Neural progenitor cell (in vitro differentiated cells): ENCODE results near the gene BCHE. TPM values are rescaled to one million over a fixed set of nuclear protein-coding genes. Genes with fewer than 3 reads are reported as not detected.

Source experiments
- DNase-seq: peaks from one replicate; pipeline ENCODE4 v3.0.0-alpha.2; 2016; ENCODE audit warnings: low spot score
- H2AFZ ChIP-seq: fragments of 200-600 bp; sonication (generic); replicated peaks from 2 replicates; pipeline ENCODE4 v1.6.1; 2016; ENCODE audit warnings: antibody characterized with exemption
- H3F3A ChIP-seq: fragments of 200-600 bp; sonication (generic); 2 replicates; pipeline ENCODE4 v1.6.1; 2016; ENCODE audit warnings: antibody characterized with exemption, low read depth
- H3K27ac ChIP-seq: fragments of 200-600 bp; sonication (generic); 2 replicates; pipeline ENCODE4 v1.5.1; 2016; ENCODE audit warnings: mild to moderate bottlenecking
- H3K27me3 ChIP-seq: fragments of 200-600 bp; sonication (generic); 2 replicates; pipeline ENCODE4 v1.6.1; 2016; ENCODE audit warnings: mild to moderate bottlenecking, moderate library complexity
- H3K36me3 ChIP-seq: fragments of 200-600 bp; sonication (generic); 2 replicates; pipeline ENCODE4 v1.5.1; 2016
- H3K4me1 ChIP-seq: fragments of 200-600 bp; sonication (generic); 2 replicates; pipeline ENCODE4 v1.6.1; 2016; ENCODE audit warnings: mixed run types
- H3K4me2 ChIP-seq: fragments of 200-600 bp; sonication (generic); 2 replicates; pipeline ENCODE4 v1.6.1; 2016
- H3K4me3 ChIP-seq: fragments of 200-600 bp; sonication (generic); 2 replicates; pipeline ENCODE4 v1.5.1; 2016
- H3K79me2 ChIP-seq: fragments of 200-600 bp; sonication (generic); 2 replicates; pipeline ENCODE4 v1.6.1; 2016; ENCODE audit warnings: low read depth
- H3K9ac ChIP-seq: fragments of 200-600 bp; sonication (generic); 2 replicates; pipeline ENCODE4 v1.6.1; 2016
- H3K9me3 ChIP-seq: fragments of 200-600 bp; sonication (generic); 2 replicates; pipeline ENCODE4 v1.5.1; 2016; ENCODE audit warnings: low read depth
- H4K20me1 ChIP-seq: fragments of 200-600 bp; sonication (generic); 2 replicates; pipeline ENCODE4 v1.6.1; 2016; ENCODE audit warnings: low read depth
- H3K27ac Mint-ChIP-seq: 3 replicates; pipeline ENCODE4 v1.8.0; 2021; ENCODE audit warnings: mixed read lengths
- H3K27me3 Mint-ChIP-seq: 2 replicates; pipeline ENCODE4 v1.8.0; 2022; ENCODE audit warnings: low read depth, mild to moderate bottlenecking, inconsistent platforms, moderate library complexity, mixed read lengths; ENCODE audit not compliant: insufficient read depth
- H3K36me3 Mint-ChIP-seq: 3 replicates; pipeline ENCODE4 v1.8.0; 2021; ENCODE audit warnings: mixed read lengths
- H3K4me1 Mint-ChIP-seq: 3 replicates; pipeline ENCODE4 v1.8.0; 2021; ENCODE audit warnings: mixed read lengths
- H3K4me3 Mint-ChIP-seq: 3 replicates; pipeline ENCODE4 v1.8.0; 2021; ENCODE audit warnings: mild to moderate bottlenecking, moderate library complexity, mixed read lengths
- H3K9me3 Mint-ChIP-seq: 3 replicates; pipeline ENCODE4 v1.8.0; 2020; ENCODE audit warnings: mixed read lengths
- EZH2 ChIP-seq: fragments of 200-600 bp; sonication (generic); IDR thresholded peaks from 2 replicates; pipeline ENCODE4 v1.6.1; 2017; ENCODE audit warnings: antibody characterized with exemption, mild to moderate bottlenecking, moderate library complexity
- EZH2phosphoT487 ChIP-seq: fragments of 200-600 bp; sonication (generic); IDR thresholded peaks from 2 replicates; pipeline ENCODE4 v1.6.1; 2017; ENCODE audit warnings: antibody characterized with exemption
- total RNA-seq: library from RNA; depleted of rRNA; stranded (reverse); fragments of >200 nt; gene quantifications from 2 replicates; pipeline ENCODE4 v1.2.3, GENCODE V29; 2015; ENCODE audit warnings: low replicate concordance
- TF ChIP-seq, protein P1 (sequence below): fragments of 200-600 bp; sonication (generic); IDR thresholded peaks from 2 replicates; pipeline ENCODE4 v1.5.1; 2017; ENCODE audit warnings: antibody characterized with exemption, mild to moderate bottlenecking

The BCHE gene
- total RNA-seq, 1 donor from 2014 or later = 15.2 TPM

DNA sequence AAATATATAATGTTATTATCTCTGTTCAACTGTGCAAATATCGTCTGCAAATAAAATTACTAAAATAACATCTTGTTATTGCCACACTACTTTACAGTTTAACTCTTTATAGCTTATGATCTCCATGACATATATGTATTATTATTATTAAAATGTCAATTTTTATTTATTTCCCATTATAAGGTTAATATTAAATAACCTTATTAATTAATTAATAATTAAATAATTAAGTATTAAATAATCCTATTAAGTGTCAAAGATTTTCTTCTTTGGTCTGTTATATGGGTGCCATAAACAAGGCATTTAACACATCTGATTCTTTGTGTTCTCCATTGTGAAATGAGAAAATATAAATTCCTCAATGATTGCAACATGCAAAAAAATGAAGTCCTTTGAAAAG, 10.0 kb downstream of the BCHE start:
- no peaks in the 10 kb centered on the region for H3K79me2 ChIP-seq
- TF ChIP-seq, protein P1, sequence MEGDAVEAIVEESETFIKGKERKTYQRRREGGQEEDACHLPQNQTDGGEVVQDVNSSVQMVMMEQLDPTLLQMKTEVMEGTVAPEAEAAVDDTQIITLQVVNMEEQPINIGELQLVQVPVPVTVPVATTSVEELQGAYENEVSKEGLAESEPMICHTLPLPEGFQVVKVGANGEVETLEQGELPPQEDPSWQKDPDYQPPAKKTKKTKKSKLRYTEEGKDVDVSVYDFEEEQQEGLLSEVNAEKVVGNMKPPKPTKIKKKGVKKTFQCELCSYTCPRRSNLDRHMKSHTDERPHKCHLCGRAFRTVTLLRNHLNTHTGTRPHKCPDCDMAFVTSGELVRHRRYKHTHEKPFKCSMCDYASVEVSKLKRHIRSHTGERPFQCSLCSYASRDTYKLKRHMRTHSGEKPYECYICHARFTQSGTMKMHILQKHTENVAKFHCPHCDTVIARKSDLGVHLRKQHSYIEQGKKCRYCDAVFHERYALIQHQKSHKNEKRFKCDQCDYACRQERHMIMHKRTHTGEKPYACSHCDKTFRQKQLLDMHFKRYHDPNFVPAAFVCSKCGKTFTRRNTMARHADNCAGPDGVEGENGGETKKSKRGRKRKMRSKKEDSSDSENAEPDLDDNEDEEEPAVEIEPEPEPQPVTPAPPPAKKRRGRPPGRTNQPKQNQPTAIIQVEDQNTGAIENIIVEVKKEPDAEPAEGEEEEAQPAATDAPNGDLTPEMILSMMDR = no peak
- TF ChIP-seq EZH2 (no peak), EZH2phosphoT487 (no peak)
- H3K4me3 Mint-ChIP-seq = no peak overlapping the region
- H3K4me2 ChIP-seq = no peak overlapping the region
- H3K4me1 Mint-ChIP-seq = no peaks in the 10 kb centered on the region
- no peaks in the 10 kb centered on the region for H4K20me1 ChIP-seq
- H3K4me3 ChIP-seq = no peak overlapping the region
- no peaks in the 10 kb centered on the region for H3K36me3 ChIP-seq
- H3K9ac ChIP-seq = no peak overlapping the region
- no peak overlapping the region for H2AFZ ChIP-seq
- no peak overlapping the region for H3K27ac Mint-ChIP-seq
- no peaks in the 10 kb centered on the region for H3K4me1 ChIP-seq
- no peaks in the 10 kb centered on the region for H3K27me3 ChIP-seq
- no peaks in the 10 kb centered on the region for H3K9me3 ChIP-seq
- peaks cover 2% of the 10 kb centered on the region for H3K9me3 Mint-ChIP-seq
- no peaks in the 10 kb centered on the region for H3K36me3 Mint-ChIP-seq
- no peak overlapping the region for H3K27ac ChIP-seq
- no peaks in the 10 kb centered on the region for H3K27me3 Mint-ChIP-seq
- H3F3A ChIP-seq = no peaks in the 10 kb centered on the region
- no peak for DNase-seq

DNA sequence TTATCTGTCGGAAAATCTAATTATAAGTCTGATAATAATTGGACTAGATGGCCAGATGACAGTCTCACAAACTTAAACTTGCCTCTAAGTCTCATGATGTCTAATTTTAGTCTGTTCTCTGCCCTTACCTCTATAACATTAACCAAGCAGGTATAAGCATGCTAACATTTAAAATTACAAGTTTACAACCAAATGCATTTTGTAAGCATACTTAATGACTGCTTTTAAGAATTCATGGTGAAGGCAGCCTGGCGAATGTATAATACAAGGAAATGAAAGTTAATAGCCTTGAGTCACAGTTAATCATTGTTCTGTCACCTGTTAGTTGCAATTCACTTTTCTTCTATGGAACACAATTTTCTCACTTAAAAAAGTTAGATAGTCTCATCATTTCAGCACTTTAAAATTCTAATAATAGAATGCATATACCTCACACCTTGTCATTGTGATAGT, 16.5 kb downstream of the BCHE start:
- Histone ChIP-seq H3K27me3 (no peaks in the 10 kb centered on the region), H3K36me3 (no peaks in the 10 kb centered on the region), H3K27ac (no peak overlapping the region), H3F3A (no peaks in the 10 kb centered on the region), H3K4me2 (no peak overlapping the region), H2AFZ (no peak overlapping the region), H3K9me3 (no peaks in the 10 kb centered on the region), H3K9ac (no peak overlapping the region), H4K20me1 (no peaks in the 10 kb centered on the region), H3K4me1 (no peaks in the 10 kb centered on the region), H3K4me3 (no peak overlapping the region), H3K79me2 (no peaks in the 10 kb centered on the region)
- TF ChIP-seq, protein P1 = no peak
- TF ChIP-seq EZH2phosphoT487 (no peak), EZH2 (no peak)
- Mint-ChIP-seq H3K36me3 (no peaks in the 10 kb centered on the region), H3K4me3 (no peak overlapping the region), H3K4me1 (no peaks in the 10 kb centered on the region), H3K9me3 (peaks cover 2% of the 10 kb centered on the region), H3K27ac (no peak overlapping the region), H3K27me3 (no peaks in the 10 kb centered on the region)
- no peak for DNase-seq

DNA sequence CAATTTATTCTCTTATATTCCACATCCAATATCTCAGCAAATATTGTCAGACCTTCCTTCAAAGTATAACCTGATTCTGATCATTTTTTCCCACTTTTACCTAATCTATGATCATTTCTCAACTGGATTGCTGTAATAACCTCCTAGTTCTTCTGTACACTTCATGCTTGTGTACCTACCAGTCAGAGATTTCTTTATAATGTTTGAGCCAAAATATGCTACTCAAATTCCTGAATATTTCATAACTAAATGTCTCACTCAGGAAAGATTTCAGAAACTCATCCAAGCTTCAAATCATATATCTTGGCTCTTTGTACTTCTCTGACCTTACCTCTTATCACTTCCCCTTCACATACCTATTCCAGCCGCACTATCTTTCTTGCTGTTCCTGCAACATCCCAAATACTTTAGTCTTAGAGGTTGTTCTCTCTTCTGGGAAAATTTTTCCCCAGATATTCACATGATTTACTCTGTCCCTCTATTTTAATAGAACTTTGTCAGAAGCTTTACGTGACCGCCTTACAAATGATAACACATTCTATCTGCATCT, 20.0 kb downstream of the BCHE start:
- no peaks in the 10 kb centered on the region for H3F3A ChIP-seq
- H4K20me1 ChIP-seq = no peaks in the 10 kb centered on the region
- no peaks in the 10 kb centered on the region for H3K36me3 Mint-ChIP-seq
- H3K27me3 ChIP-seq = no peaks in the 10 kb centered on the region
- H3K4me1 ChIP-seq = no peaks in the 10 kb centered on the region
- H3K36me3 ChIP-seq = no peaks in the 10 kb centered on the region
- no peaks in the 10 kb centered on the region for H3K79me2 ChIP-seq
- no peak overlapping the region for H2AFZ ChIP-seq
- H3K9me3 ChIP-seq = no peaks in the 10 kb centered on the region
- H3K4me2 ChIP-seq = no peak overlapping the region
- no peaks in the 10 kb centered on the region for H3K9me3 Mint-ChIP-seq
- no peak overlapping the region for H3K27ac Mint-ChIP-seq
- TF ChIP-seq, protein P1 = no peak
- no peak for TF ChIP-seq EZH2
- TF ChIP-seq EZH2phosphoT487 = no peak
- no peak for DNase-seq
- no peak overlapping the region for H3K4me3 Mint-ChIP-seq
- no peak overlapping the region for H3K9ac ChIP-seq
- no peaks in the 10 kb centered on the region for H3K4me1 Mint-ChIP-seq
- no peak overlapping the region for H3K4me3 ChIP-seq
- H3K27ac ChIP-seq = no peak overlapping the region
- no peaks in the 10 kb centered on the region for H3K27me3 Mint-ChIP-seq
